ENCODE data around the gene PPFIBP2. TPM values are rescaled to one million over a fixed set of nuclear protein-coding genes. Genes with fewer than 3 reads are reported as not detected.
A peak's percentile ranks its signal among the peaks of the same experiment; 100 is the strongest.

Gene PPFIBP2
- total and polyA plus RNA-seq, 8 donors = 28.1 to 153 (median 71.9) TPM

DNA sequence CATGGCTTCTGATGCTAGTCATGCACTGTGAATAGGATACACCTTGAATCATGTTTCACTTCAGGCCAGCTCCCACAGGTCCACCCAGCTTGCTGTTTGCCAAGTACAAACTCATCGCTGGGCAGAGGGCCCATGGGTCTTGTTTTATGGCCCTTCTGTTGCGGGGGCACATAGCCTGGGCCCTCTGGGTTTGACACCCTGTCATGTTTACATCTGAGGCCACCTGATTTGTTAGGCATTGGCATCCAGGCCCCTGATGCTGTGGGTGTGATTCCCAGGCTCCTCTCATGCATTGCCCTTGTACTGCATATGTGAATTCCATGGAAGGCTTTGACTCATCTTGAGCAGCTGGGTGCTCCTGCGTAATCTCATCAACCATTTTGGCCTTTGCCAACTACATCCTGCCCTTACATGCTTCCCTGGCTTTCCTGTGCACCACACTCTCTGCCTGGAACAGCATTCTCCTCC lies 32.6 kb downstream of the PPFIBP2 start:
- TF ChIP-seq CTCF (IDR thresholded peaks at IDR 0.05) (no peak), EP300 (IDR thresholded peaks at IDR 0.05) (no peak), POLR2AphosphoS5 (IDR thresholded peaks at IDR 0.05) (no peak), POLR2A (IDR thresholded peaks at IDR 0.05) (no peak)
- H3K27ac ChIP-seq = no peak overlapping the region
- no peak for DNase-seq
- H3K36me3 ChIP-seq = no peaks in the 10 kb centered on the region
- intact Hi-C loops (cut with DNase I; ENCODE audit: low total_unique reads) = no loop called here
- no peak overlapping the region for H3K4me3 ChIP-seq
- no peaks in the 10 kb centered on the region for H3K27me3 ChIP-seq
- 78 to 92% (median 85%) methylated on average over 3 of the region's 3 CpGs for WGBS, 5 donors
- H3K4me1 ChIP-seq = peaks cover 0 to 7% (median 0%) of the 10 kb centered on the region in 4 donors
- H3K9me3 ChIP-seq = no peaks in the 10 kb centered on the region

DNA sequence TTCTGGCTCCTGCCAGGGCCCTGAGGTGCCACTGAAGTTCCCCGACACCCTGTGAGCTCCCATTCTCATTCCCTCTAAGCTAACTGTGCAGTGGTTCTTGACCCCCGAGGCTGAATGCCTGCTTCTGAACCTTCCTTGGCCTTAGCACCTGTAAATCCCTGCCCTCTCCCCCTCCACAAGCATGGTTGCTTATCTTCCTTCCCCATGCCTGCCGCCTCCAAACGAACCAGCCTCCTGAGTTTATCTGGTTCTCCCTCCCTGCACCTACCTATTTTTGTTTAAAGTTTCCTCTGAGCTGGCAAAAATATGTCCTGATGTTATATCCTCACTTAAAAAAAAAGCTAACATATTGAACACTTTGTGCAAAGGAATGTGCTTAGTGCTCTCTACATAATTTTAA lies 33.9 kb downstream of the PPFIBP2 start:
- intact Hi-C loops (cut with DNase I; ENCODE audit: low total_unique reads) = no loop called here
- no peaks in the 10 kb centered on the region for H3K9me3 ChIP-seq
- no peaks in the 10 kb centered on the region for H3K27me3 ChIP-seq
- peaks cover 0 to 7% (median 0%) of the 10 kb centered on the region in 4 donors for H3K4me1 ChIP-seq
- no peak overlapping the region for H3K4me3 ChIP-seq
- no peak for TF ChIP-seq EP300 (IDR thresholded peaks at IDR 0.05)
- no peak for TF ChIP-seq POLR2A (IDR thresholded peaks at IDR 0.05)
- no peak for TF ChIP-seq CTCF (IDR thresholded peaks at IDR 0.05)
- TF ChIP-seq POLR2AphosphoS5 (IDR thresholded peaks at IDR 0.05) = no peak
- H3K27ac ChIP-seq = peak overlapping the region in 3 of 5 donors; percentile 7 to 44 (median 18)
- 26 to 55% (median 48%) methylated on average over 4 of the region's 4 CpGs for WGBS, 5 donors
- H3K36me3 ChIP-seq = no peaks in the 10 kb centered on the region
- no peak for DNase-seq

DNA sequence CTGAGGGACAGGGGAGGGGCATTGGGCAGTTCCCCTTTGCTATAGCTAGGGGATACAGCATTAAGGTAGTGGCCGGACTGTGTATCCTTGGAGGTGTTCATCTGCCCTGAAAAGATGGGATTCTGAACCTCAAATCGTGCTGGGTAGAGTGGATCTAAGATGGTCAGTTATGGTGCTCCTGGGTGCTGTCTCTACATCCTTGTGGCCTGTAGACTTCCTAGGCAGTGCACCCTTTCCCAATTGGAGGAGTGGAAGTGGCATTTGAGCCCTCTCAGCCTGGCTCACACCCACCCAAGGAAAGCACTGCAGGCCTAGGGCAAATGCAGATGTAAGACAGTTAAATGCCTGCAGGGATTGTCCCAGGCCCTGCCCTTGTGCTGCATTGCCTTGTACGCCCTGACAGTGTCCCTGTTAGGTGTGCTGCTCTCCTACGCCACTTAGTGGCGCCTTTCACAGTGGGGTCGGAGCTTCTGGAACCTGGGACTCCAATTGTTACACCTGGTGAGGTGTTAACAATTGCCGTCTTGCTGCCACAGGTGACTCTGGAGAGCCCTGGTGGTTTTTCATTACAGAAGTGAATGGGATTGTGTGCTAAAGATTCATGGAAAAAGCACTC lies 35.0 kb downstream of the PPFIBP2 start:
- WGBS, 5 donors = 45 to 59% (median 50%) methylated on average over 7 of the region's 7 CpGs

GRCh38 chr11:7549681-7550080 lies 35.9 kb downstream of the PPFIBP2 start:
- H3K27me3 ChIP-seq = no peaks in the 10 kb centered on the region
- H3K27ac ChIP-seq = no peak overlapping the region
- DNase-seq = no peak
- H3K9me3 ChIP-seq = no peaks in the 10 kb centered on the region
- 49 to 62% (median 58%) methylated on average over 4 of the region's 4 CpGs for WGBS, 5 donors
- no peak for TF ChIP-seq POLR2AphosphoS5 (IDR thresholded peaks at IDR 0.05)
- no peak for TF ChIP-seq POLR2A (IDR thresholded peaks at IDR 0.05)
- no peak for TF ChIP-seq EP300 (IDR thresholded peaks at IDR 0.05)
- TF ChIP-seq CTCF (IDR thresholded peaks at IDR 0.05) = no peak
- no peaks in the 10 kb centered on the region for H3K36me3 ChIP-seq
- intact Hi-C loops (cut with DNase I; ENCODE audit: low total_unique reads) = no loop called here
- peaks cover 0 to 18% (median 8%) of the 10 kb centered on the region in 4 donors for H3K4me1 ChIP-seq
- no peak overlapping the region for H3K4me3 ChIP-seq

More for the DNA sequence above, 35.0 kb downstream of the PPFIBP2 start:
- Histone ChIP-seq H3K9me3 (no peaks in the 10 kb centered on the region), H3K27me3 (no peaks in the 10 kb centered on the region), H3K36me3 (no peaks in the 10 kb centered on the region), H3K27ac (no peak overlapping the region), H3K4me3 (no peak overlapping the region), H3K4me1 (peaks cover 0 to 9% (median 0%) of the 10 kb centered on the region in 4 donors)
- intact Hi-C loops (cut with DNase I; ENCODE audit: low total_unique reads) = no loop called here
- TF ChIP-seq POLR2AphosphoS5 (IDR thresholded peaks at IDR 0.05) = no peak
- peak in 5 of 7 experiments; percentile 27 to 54 (median 48) for TF ChIP-seq CTCF (IDR thresholded peaks at IDR 0.05)
- no peak for TF ChIP-seq POLR2A (IDR thresholded peaks at IDR 0.05)
- peak; percentile 61 to 64 for DNase-seq

All from stomach (tissue), 9 donors.